ENCODE results near the gene SCAP.
"Not testable (repeated sequence)": the region's sequence is repeated elsewhere in the genome, so short reads cannot be mapped to it uniquely, and the experiment has no call there.

Gene SCAP

DNA sequence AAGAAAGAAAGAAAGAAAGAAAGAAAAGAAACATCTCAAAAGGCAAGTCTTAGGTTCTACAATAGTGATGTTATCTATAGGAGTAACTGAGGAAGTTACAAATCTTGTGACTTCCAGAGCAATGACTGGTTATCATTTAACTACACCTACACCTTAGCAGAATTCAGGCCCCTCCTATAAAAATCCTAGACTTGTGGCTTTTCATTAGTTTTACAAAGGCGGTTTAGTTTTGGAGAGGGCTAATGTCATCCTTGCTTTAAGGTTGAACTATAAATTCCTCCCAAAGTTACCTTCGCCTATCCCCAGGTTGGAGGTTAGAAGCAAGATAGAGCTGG is 4.1 kb upstream of the SCAP start:
- no peak for DNase-seq

GRCh38 chr3:47478022-47478421 is 2.3 kb upstream of the SCAP start:
- no peak for DNase-seq

GRCh38 chr3:47476644-47477199 is 981 bp upstream of the SCAP start:
- no peak for DNase-seq

DNA sequence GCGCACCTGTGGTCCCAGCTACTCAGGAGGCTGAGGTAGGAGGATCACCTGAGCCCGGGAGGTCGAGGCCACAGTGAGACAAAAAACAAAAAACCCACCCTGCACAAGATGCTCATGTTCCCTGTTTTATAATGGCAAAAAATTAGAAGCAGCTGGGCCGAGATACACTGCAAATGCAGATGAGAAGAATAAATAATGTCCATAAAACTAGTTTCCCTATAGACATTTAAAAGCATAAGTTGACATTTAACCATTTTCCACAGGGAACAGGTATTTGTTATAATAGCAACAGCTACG is 537 bp upstream of the SCAP start:
- DNase-seq, result no peak

GRCh38 chr3:47475029-47475569 is 642 bp downstream of the SCAP start:
- no peak for DNase-seq

DNA sequence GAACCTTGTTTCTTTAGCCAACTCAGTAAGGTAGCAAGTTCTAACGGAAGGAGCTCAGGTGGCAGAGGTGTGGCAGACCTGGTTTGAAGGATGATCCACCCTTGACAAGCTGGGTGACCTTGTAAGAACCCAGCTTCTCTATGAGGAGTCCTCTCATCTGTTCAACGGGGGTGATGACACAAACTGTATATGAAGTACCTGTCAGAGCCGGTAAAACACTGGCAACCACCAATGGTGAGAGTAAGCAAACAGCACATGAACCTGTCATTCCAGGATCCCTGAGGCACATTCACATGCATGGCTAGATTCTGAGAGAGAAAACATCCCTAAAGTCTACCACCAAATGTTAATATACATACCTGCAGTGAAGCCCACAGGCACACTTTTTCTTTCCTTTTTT is 2.4 kb downstream of the SCAP start:
- DNase-seq, result no peak

GRCh38 chr3:47469616-47470015 is 6.1 kb downstream of the SCAP start:
- no peak for DNase-seq

DNA sequence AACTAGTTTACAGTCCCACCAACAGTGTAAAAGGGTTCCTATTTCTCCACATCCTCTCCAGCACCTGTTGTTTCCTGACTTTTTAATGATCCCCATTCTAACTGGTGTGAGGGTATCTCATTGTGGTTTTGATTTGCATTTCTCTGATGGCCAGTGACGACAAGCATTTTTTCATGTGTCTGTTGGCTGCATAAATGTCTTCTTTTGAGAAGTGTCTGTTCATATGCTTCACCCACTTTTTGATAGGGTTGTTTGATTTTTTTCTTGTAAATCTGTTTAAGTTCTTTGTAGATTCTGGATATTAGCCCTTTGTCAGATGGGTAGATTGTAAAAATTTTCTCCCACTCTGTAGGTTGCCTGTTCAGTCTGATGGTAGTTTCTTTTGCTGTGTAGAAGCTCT is 7.4 kb downstream of the SCAP start:
- not testable (repeated sequence) for DNase-seq

DNA sequence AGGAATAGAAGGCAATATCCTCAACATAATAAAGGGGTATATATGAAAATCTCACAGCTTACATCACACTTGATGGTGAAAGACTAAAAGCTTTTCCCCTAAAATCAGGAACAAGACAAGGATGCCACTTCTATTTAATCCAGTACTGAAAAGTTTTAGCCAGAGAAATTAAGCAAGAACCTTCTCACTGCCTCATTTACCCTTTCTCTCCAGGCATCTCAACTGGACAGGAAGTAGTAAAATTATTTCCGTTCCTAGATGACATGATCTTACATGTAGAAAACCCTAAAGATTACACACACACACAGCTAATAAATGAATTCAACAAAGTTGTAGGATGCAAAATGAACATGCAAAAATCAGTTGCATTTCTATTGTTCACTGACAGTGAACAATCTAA is 11.2 kb downstream of the SCAP start:
- no peak for DNase-seq

DNA sequence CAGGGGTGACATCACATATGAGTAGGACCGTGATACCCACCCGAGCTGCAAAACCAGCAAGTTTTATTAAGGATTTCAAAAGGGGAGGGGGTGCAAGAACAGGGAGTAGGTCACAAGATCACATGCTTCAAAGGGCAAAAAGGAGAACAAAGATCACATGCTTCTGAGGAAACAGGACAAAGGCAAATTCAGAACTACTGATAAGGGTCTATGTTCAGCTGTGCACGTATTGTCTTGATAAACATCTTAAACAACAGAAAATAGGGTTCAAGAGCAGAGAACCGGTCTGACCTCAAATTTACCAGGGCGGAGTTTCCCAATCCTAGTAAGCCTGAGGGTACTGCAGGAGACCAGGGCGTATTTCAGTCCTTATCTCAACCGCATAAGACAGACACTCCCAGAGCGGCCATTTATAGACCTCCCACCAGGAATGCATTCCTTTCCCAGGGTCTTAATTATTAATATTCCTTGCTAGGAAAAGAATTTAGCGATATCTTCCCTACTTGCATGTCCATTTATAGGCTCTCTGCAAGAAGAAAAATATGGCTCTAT is 16.1 kb downstream of the SCAP start:
- not testable (repeated sequence) for DNase-seq

GRCh38 chr3:47456984-47457383 is 18.8 kb downstream of the SCAP start:
- no peak for DNase-seq

DNA sequence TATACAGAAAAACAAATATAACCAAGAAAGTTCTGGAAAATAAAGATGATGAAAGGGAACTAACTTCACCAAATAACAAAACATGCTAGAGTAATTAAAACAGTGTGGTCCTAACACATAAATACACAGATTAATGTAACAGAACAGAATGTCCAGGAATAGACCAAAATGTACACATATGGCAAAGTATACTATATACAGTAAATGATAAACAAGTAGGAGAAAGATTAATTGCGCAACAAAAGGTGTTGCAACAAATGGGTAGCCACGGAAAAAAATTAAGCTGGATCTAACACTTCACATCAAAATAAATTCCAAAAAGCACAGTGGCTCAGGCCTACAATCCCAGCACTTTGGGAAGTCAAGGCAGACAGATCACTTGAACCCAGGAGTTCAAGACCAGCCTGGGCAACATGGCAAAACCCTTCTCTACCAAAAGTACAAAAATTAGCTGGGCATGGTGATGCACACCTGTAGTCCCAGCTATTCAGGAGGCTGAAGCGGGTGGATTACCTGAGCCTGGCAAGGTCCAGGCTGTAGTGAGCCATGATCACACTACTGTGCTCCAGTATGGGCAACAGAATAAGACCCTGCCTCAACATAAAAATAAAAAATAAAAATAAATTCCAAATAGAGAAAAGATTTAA is 19.8 kb downstream of the SCAP start:
- no peak for DNase-seq

DNA sequence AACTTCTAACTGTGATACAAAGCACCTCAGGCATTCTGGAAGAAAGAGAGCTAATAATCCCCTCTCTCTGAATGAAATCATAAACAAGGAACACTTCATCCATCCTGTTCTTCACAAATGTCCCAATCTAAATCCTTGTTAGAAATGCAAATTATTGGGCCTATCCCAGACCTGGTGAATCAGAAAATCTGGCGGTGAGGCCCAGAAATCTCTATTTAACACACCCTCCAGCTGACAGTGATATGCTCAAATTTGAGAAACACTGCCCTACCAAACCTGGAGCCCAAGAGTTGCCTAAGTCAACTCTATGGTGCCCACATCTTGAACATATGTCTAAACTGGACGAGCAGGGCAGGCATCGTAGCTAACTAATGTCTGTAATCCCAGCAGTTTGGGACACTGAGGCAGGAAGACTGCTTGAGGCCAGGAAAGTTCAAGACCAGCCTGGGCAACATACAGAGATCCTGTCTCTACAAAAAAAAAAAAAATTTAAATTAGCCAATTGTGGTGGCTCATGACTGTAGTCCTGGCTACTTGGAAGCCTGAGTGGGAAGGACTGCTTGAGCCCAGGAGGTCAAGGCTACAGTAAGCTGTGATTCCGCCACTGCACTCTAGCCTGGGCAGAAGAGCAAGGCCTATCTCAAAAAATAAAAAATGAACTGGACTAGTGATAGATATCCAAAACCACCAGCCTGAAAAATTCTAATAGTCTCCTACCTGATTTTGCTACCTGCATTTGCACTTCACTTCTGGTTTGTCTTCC is 23.1 kb downstream of the SCAP start:
- no peak for DNase-seq

DNA sequence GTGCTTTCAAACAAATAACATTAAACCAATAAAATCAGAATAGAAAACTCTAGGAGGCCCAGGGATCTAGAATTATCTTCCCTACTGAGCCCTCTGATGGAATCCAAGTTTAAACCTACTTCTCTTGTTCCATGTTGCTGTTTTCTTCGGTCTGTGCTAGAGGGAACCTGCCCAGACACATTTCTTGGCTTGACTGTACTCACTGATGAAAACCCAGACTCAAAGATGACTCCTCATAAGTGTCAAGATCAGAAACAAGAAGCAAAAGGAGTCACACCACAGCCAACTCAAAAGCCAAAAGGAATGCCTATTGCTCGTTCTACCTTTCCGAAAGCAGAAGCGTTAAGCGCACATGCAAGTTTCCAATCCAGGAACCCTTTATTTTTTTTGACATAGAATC is 31.6 kb downstream of the SCAP start:
- DNase-seq, result no peak

GRCh38 chr3:47443611-47443995 is 32.1 kb downstream of the SCAP start:
- DNase-seq, result no peak

DNA sequence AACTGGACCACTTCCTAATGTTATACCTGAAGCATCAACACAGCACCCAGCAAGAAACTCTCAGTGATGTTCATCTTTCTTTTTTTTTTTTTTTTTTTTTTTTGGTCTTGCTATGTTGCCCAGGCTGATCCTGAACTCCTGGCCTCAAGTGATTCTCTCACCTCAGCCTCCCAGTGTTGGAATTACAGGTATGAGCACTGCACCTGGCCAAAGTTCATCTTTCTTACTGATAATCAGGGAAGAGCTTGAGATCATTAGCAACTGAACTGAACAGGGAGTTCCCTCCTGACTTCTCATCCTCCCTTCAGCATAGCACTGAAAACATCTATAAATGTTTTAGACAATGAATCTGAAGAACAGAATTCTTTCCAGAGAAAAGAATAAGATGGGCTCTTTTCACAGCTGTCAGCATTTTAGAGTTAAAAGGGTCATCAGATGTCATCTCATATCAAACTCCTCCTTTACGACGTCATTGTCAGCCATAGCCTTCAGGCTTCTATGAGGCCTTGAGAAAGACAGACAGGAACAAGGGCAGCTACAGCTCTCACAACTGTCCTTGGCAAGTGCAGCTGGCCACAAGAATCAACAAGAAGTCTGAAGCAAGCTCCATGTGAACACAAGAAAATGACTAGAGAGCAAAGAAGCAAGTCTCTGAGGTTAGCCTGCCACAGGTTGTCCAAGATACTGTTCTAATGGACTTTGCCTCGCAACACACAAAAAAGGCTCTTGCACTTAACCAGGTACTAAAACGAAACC is 33.8 kb downstream of the SCAP start:
- DNase-seq, result no peak

DNA sequence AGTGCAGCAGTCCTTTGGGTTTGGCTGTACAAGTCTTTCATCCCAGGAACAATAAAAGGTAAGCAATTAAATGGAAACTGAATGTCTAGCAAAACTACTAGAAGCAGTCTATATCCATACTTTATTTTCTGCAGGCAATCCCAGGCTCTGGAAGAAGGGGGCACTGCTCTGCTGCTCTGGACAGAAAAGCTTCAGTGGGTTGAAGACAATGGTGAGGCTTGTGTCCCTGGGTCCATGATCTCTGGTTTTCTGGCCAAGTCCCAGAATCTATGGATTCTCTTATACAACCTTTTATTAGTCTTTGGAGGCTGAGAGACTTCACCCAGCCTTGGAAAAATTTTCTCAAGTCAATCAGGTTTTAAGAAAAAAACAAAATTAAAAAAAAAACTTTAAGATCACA is 35.6 kb downstream of the SCAP start:
- DNase-seq, result no peak

GRCh38 chr3:47436180-47436579 is 39.6 kb downstream of the SCAP start:
- no peak for DNase-seq

DNA sequence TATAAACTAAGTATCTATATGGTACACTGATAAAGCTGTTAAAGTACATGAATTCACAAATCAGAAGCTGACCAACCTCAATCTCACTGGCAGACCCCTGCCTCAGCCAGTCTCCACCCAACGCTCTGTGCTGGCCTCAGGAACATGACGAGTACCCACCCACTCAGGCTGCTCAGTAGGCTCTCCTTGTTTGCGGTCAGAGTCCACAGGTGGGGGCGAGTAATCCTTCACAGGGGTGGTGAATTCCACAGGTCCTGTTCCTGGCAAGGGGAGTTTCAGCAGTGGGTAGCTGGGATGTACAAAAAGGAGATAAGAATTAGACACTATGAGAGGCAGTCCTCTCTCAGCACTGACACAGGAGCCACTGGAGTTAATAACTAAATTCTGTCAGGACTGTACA is 40.9 kb downstream of the SCAP start:
- no peak for DNase-seq

DNA sequence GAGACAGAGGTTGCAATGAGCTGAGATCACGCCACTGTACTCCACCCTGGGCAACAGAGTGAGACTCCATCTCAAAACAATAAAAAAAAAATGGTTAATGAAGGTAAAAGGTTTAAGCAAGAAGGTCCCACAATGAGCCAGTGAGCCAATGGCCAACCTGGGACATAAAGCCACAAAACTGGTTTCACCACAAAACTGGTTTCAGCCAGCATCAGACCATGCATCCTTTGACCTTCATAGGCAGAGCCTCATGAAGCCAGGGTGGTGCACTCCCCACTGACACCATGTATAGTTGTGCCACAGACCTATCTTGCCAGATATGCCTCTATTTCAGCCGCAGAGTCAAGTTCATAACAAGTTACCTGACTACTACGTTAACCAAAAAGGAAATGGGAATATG is 41.9 kb downstream of the SCAP start:
- no peak for DNase-seq

- no peak for DNase-seq
Observed at GRCh38 chr3:47432673-47433072, 43.1 kb downstream of the SCAP start.

DNA sequence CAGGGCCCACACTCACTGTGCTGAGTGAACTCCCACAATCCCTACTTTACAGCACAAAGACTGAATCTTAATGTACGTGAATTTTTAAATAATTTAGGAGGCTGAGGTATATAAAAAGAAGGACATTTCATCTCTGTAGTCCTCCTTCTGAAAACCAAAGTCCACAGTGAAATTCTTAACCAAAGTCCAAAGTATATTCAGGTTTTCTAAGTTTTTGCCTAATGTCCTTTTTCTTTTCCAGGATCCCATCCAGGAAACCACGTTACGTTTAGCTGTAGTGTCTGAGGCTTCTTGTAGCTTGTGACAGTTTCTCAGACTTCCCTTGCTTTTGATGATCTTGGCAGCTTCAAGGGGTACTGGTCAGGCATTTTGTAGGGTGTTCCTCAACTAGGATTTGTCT is 44.5 kb downstream of the SCAP start:
- DNase-seq, result no peak

DNA sequence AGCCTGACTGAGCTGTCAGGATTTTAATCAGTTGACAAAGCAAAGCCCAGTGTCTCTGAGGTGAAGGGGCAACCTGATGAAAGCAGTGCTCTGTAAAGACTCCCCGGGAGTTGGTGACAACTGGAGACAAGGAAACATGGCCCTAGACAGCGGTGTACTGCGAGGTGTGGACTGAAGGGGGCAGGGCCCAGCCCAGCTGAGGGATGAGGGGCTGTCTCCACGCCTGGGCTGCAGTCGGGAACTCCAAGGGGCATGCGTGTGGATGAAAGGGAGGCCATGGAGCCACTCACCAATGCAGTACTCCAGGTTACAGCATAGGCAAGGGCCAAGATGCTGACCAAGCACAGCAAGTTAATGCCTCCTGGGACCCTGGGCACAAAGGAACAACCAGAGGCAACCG is 45.1 kb downstream of the SCAP start:
- DNase-seq, result no peak

Measured in NCI-H2029 (cell line).